Activated T-cell treated with anti-CD3 and anti-CD28 coated beads, Interleukin-2, amount 50 U/mL, for 72 hours (primary cell): ENCODE data around the gene SLPI. TPM values are rescaled to one million over a fixed set of nuclear protein-coding genes. Genes with fewer than 3 reads are reported as not detected.

Experiments
- ATAC-seq, 2 donors: fragments of 150-1000 bp; cut with Tn5 transposase; replicated peaks in 1 of 2; 2 replicates each; pipeline ENCODE4 v1.10.0; 2021; ENCODE audit warnings: moderate library complexity in 2 of 2, mild to moderate bottlenecking in 1 of 2
- DNase-seq, 2 donors: peaks; one replicate each; pipeline ENCODE4 v3.0.0; 2021 to 2022; ENCODE audit warnings: mixed read lengths in 1 of 2
- H3K27ac Mint-ChIP-seq: one replicate; pipeline ENCODE4 v1.8.0; 2022; ENCODE audit warnings: mild to moderate bottlenecking, moderate library complexity, mixed read lengths
- H3K27me3 Mint-ChIP-seq: one replicate; pipeline ENCODE4 v1.8.0; 2022; ENCODE audit warnings: low read depth, mixed read lengths
- H3K36me3 Mint-ChIP-seq, 2 donors: one replicate each; pipeline ENCODE4 v1.8.0; 2022; ENCODE audit warnings: mixed read lengths in 2 of 2, mild to moderate bottlenecking in 1 of 2; ENCODE audit not compliant: insufficient read depth in 2 of 2
- H3K4me1 Mint-ChIP-seq: one replicate; pipeline ENCODE4 v1.8.0; 2022; ENCODE audit warnings: low read depth, mixed read lengths
- H3K4me3 Mint-ChIP-seq, 2 donors: one replicate each; pipeline ENCODE4 v1.8.0; 2022; ENCODE audit warnings: mild to moderate bottlenecking in 2 of 2, mixed read lengths in 2 of 2, moderate library complexity in 2 of 2
- H3K9me3 Mint-ChIP-seq, 2 donors: one replicate each; pipeline ENCODE4 v1.8.0; 2022; ENCODE audit warnings: mixed read lengths in 2 of 2
- total RNA-seq, 2 donors: library from RNA; stranded (reverse); gene quantifications; one replicate each; pipeline ENCODE4 v1.2.3, GENCODE V29; 2022

SLPI gene
- total RNA-seq, 2 donors from 2014 or later = not detected

DNA sequence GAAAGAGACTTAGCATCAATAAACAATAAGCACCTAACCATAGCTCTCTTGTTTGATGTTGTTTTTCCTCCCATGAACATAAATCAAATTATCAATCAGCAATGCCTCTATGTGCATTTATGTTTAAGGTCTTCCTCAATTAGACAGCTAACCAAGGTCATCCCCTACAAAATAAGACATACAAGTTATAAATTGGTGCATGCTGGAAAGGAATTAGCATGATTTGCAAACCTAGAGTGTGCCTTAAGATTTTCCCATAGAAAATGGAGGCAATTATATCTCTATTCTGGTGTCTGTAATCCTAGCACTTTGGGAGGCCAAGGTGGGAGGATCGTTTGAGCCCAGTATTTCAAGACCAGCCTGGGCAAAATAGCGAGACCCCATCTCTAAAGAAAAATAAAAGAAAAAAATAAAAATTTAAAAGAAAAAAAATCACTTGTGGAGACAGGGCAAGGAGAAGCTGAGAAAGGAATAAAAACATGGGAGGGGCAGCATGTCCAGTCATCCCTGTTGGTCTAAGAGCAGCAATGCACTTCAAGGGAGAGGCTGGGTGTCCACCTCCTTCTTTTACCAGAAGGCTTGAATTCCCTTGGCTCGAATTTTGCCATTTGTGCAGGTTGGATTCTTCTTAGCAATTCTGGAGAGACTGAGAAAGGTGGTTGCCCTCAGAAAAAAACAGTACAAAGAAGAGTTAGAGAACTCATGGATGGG, 9.3 kb upstream of the SLPI start:
- Mint-ChIP-seq H3K4me1 (no peaks in the 10 kb centered on the region), H3K4me3 (no peak overlapping the region), H3K36me3 (no peaks in the 10 kb centered on the region), H3K9me3 (no peaks in the 10 kb centered on the region), H3K27ac (no peak overlapping the region), H3K27me3 (peaks cover 49% of the 10 kb centered on the region)
- DNase-seq (no peak), ATAC-seq (no peak)

DNA sequence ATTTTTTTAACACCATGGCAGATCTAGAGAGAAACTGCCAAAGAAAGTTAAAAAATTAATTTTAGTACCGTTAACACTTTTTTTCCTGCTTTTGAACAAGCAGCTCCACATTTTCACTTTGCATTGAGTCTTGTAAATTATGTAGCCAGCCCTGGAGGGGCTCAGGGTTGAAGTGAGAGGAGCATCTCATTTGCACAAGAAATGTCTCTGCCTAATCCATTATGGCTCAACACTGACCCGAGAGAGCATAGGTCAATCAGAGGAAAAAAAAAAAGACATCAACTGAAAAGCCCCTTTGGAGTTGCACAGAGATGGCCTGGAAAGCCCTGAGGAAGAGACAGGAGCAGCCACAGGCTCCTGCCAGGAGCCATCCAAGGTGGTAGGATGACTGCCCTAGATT, 4.3 kb upstream of the SLPI start:
- ATAC-seq (no peak), DNase-seq (no peak)
- H3K9me3 Mint-ChIP-seq = no peaks in the 10 kb centered on the region
- H3K4me1 Mint-ChIP-seq = no peaks in the 10 kb centered on the region
- no peaks in the 10 kb centered on the region for H3K36me3 Mint-ChIP-seq
- no peak overlapping the region for H3K4me3 Mint-ChIP-seq
- no peak overlapping the region for H3K27ac Mint-ChIP-seq
- peaks cover 32% of the 10 kb centered on the region for H3K27me3 Mint-ChIP-seq

DNA sequence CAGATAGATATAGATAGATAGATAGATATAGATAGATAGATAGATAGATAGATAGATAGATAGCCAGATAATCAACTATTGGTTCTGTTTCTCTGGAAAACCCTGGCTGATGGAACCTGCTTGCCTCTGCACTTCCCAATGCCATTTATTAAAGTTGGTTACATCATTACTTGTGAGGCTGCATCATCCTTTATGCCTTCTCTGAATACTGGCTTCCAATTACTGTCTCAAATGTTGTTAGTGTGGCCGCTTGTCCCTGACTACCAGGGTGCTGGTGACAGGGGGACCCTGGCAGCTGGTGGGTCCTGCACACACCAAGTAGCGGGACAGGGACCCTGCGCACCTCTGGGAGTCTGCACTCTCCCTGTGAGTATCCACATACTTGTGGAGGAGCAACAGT, 3.9 kb upstream of the SLPI start:
- Mint-ChIP-seq H3K36me3 (no peaks in the 10 kb centered on the region), H3K9me3 (no peaks in the 10 kb centered on the region), H3K27ac (no peak overlapping the region), H3K4me1 (no peaks in the 10 kb centered on the region), H3K4me3 (no peak overlapping the region), H3K27me3 (peaks cover 36% of the 10 kb centered on the region)
- DNase-seq (no peak), ATAC-seq (no peak)

DNA sequence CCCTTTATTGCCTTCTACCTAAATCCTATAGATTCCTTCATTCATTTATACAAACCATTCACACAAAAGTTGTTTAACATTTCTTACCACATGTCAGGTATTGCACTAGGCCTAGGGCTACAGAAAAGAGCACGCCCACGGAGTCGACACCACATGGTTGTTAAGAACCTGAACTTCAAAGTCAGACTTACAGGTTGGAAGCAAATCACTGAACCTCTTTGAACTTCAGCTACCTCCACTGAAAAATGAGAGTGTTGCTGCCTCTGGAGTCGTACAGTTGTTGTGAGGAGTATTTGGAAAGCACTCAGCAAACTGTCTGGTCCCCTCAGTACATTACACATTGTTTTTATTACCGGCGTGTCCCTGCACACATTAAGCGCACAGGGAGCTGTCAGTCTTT, 3.3 kb upstream of the SLPI start:
- Mint-ChIP-seq H3K4me1 (no peaks in the 10 kb centered on the region), H3K4me3 (no peak overlapping the region), H3K36me3 (no peaks in the 10 kb centered on the region), H3K9me3 (no peaks in the 10 kb centered on the region), H3K27me3 (peaks cover 34% of the 10 kb centered on the region), H3K27ac (no peak overlapping the region)
- DNase-seq = no peak
- ATAC-seq = no peak

DNA sequence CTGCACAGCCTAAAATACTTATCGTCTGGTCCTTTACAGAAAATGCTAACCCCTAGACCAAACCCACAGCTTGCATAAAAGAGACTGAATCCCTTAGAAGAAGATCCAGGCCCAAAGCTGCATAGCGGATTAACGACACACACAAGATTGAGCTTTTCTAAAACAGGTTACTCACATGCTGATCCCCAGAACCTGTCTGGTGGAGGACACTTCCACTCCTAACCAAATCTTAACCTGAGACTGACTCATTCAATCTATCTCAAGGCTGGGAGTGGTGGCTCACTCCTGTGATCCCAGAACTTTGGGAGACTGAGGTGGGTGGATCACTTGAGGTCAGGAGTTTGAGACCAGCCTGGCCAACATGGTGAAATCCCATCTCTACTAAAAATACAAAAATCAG, 2.8 kb upstream of the SLPI start:
- Mint-ChIP-seq H3K27me3 (peaks cover 33% of the 10 kb centered on the region), H3K9me3 (no peaks in the 10 kb centered on the region), H3K4me3 (no peak overlapping the region), H3K4me1 (no peaks in the 10 kb centered on the region), H3K36me3 (no peaks in the 10 kb centered on the region), H3K27ac (no peak overlapping the region)
- DNase-seq (no peak), ATAC-seq (no peak)

DNA sequence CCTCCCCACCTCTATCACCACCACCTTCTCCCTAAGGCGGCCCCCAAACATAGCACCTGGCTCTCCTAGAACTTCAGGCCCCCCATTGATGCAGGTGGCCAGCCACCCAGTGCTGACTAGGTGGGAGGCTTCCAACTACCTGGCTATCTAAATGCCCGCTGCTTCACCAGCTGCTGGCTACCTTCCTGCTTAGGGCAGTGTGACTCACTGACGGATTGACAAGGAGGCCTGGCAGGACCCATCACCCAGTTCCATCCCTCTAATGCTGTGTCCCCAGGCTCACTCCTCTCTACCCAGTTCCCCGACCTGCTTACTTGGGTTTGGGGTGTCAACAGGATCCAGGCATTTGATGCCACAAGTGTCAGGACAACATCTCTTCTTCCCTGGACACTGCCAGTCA, 1.1 kb downstream of the SLPI start:
- Mint-ChIP-seq H3K4me1 (no peaks in the 10 kb centered on the region), H3K9me3 (no peaks in the 10 kb centered on the region), H3K4me3 (no peak overlapping the region), H3K36me3 (no peaks in the 10 kb centered on the region), H3K27me3 (peaks cover 36% of the 10 kb centered on the region), H3K27ac (no peak overlapping the region)
- ATAC-seq (no peak), DNase-seq (no peak)

DNA sequence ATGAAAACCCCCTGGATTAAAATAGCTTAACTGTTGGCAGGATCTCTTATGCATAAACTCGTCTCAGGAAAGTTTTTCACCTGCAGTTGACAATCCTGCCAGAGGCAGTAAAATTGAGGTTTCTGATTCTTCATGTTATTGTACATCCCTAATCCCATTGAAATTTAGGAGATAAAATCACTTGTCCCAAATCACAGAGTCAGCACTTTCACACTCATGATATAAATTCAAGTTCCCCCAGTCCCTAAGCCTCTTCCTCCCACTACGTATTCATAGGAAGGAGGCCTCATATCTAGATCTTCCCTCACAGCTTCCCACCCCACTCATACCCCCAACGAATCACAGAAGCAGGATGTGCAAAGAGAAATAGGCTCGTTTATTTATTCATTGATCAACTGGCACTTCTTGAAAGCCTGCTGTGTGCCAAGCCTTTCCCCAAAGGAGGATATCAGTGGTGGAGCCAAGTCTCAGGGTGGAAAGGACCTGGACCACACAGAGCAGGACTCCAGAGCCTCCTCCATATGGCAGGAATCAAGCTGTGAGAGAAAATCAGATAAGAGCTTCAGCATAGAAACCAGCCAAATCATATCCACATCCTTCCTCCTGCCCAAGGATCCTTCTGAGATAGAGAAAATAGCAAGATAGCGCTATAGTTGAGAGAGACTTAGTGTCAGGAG, 2.3 kb downstream of the SLPI start:
- Mint-ChIP-seq H3K4me3 (no peak overlapping the region), H3K4me1 (no peaks in the 10 kb centered on the region), H3K9me3 (no peaks in the 10 kb centered on the region), H3K27me3 (peaks cover 46% of the 10 kb centered on the region), H3K27ac (no peak overlapping the region), H3K36me3 (no peaks in the 10 kb centered on the region)
- DNase-seq (no peak), ATAC-seq (no peak)

DNA sequence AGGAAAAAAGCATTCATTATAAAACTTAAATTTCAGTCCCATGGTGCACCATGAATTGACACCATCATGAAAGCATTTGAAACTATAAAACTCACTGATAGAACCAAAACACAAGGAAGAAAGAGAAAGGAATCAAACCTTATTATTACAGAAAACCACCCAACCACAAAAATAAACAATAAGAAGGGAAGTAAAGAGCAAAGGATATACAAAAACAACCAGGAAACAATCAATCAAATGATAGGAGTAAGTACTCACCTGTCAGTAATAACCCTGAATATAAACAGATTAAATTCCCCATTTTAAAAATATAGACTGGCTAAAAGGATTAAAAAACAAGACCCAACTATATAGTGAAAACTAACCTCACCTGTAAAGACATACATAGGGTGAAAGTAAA, 5.8 kb downstream of the SLPI start:
- Mint-ChIP-seq H3K36me3 (no peaks in the 10 kb centered on the region), H3K4me1 (no peaks in the 10 kb centered on the region), H3K27me3 (peaks cover 62% of the 10 kb centered on the region), H3K27ac (no peak overlapping the region), H3K4me3 (no peak overlapping the region), H3K9me3 (no peaks in the 10 kb centered on the region)
- ATAC-seq = no peak
- DNase-seq = no peak

DNA sequence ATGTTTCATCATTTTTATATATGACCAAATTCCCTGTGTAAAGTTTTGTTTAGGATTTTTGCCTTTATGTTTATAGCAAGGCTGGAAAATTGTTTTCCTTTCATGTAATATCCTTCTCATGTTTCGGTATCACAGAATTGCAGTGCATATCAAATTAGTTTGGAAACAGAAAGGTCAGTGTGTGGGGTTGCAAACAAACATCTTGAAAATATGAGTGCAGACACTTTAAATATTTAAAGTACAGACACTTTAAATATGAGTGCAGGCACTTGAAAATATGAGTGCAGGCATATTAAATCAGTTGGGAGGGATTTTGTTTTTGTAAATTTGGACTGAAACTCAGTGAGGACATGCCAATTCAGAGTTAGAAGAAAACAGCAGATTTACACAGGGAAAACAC, 6.5 kb downstream of the SLPI start:
- DNase-seq (no peak), ATAC-seq (no peak)
- Mint-ChIP-seq H3K4me1 (no peaks in the 10 kb centered on the region), H3K9me3 (no peaks in the 10 kb centered on the region), H3K27ac (no peak overlapping the region), H3K36me3 (no peaks in the 10 kb centered on the region), H3K27me3 (peaks cover 64% of the 10 kb centered on the region), H3K4me3 (no peak overlapping the region)

DNA sequence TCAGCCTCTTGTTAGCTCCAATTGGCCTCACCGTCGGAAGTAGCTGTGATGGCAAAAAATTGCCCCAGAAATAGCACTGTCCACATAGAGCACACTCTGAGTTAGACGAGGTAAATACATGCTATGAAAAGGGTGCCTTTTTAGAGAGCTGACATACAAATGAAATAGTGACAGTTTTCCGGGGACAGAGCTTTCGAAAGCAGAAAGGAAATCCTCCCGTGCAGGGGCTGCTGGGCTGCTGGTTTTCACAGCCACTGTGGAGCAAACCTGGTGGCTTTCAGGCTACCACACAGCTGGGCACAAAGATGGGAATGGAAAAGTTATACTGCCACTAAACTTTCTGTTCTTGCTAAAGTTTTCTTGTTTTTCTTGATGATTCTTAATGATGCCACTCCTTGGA, 8.3 kb downstream of the SLPI start:
- H3K27me3 Mint-ChIP-seq = peaks cover 56% of the 10 kb centered on the region
- H3K4me1 Mint-ChIP-seq = no peaks in the 10 kb centered on the region
- DNase-seq (no peak), ATAC-seq (no peak)
- no peaks in the 10 kb centered on the region for H3K36me3 Mint-ChIP-seq
- H3K4me3 Mint-ChIP-seq = no peak overlapping the region
- no peaks in the 10 kb centered on the region for H3K9me3 Mint-ChIP-seq
- H3K27ac Mint-ChIP-seq = no peak overlapping the region

DNA sequence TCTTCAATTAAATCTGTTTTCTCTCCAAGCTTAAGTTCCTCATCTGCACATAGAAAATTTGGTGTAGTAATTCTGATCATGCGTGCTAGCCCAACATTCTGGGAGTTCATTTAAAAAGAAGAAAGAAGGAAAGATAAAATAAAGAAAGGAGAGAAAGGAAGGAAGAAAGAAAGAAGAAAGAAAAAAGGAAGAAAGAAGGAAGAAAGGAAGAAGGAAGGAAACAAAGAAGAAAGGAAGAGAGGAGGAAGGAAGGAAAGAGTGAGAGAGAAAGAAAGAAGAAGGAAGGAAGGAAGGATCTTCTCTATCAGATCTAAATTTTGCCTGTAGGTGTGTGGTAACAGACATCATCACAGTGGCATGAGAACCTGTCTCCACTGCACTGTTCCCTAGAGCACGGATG, 16.2 kb downstream of the SLPI start:
- ATAC-seq (no peak), DNase-seq (no peak)
- Mint-ChIP-seq H3K9me3 (peaks cover 1 to 7% of the 10 kb centered on the region in 2 donors), H3K36me3 (peaks cover 0 to 3% of the 10 kb centered on the region in 2 donors), H3K4me3 (no peak overlapping the region), H3K4me1 (no peaks in the 10 kb centered on the region), H3K27me3 (peaks cover 34% of the 10 kb centered on the region), H3K27ac (no peak overlapping the region)

DNA sequence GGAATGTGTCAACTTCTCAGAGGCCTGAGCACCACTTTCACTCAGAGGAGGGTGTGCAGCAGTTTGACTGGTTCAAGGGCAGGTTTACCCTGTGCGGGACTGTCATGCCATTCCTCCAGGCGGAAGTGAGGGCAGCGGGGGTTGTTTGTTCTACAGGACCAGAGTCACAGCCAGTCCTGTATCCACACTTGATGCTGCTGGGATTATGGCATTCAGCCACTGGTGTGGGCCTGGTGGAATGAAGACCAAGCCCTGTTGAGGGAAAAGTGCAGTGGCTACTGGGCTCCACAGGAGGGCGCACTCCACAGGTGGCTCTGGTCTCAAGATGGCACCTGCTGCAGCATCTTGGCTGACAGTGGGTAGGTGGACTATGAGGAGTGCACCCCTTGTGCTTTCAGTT, 18.4 kb downstream of the SLPI start:
- no peak for ATAC-seq
- Mint-ChIP-seq H3K4me3 (no peak overlapping the region), H3K27me3 (peaks cover 35% of the 10 kb centered on the region), H3K27ac (no peak overlapping the region), H3K9me3 (peaks cover 1 to 7% of the 10 kb centered on the region in 2 donors), H3K36me3 (peaks cover 0 to 3% of the 10 kb centered on the region in 2 donors), H3K4me1 (no peaks in the 10 kb centered on the region)
- peak; percentile 5 for DNase-seq

DNA sequence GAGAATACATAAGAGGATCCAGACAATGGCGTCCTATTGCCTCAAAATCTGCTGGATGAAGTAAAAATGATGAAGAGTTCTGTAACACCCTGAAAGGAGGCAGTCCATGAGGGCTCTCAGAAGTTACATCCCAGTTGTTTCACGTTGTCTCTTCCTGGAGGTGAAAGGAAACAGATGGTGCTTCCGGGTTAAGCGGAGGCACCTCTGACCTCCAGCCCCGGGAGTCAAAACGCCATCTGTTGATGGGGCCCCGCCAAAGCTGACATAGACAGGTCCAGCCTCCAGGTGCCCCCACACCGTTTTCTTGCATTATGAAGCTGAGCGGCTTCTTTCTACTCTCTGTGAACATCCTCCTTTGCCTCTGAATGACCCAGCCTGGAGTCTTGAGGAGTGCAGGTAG, 23.7 kb downstream of the SLPI start:
- Mint-ChIP-seq H3K27me3 (peaks cover 51% of the 10 kb centered on the region), H3K27ac (no peak overlapping the region), H3K36me3 (peaks cover 0 to 3% of the 10 kb centered on the region in 2 donors), H3K4me1 (no peaks in the 10 kb centered on the region), H3K9me3 (peaks cover 1 to 4% of the 10 kb centered on the region in 2 donors), H3K4me3 (no peak overlapping the region)
- DNase-seq = no peak
- ATAC-seq = no peak
